NCI-H1092 (cell line): Measurements from ENCODE around the gene PTCD2.
A peak's percentile ranks its signal among the peaks of the same experiment; 100 is the strongest.
"Not testable (repeated sequence)": the region's sequence is repeated elsewhere in the genome, so short reads cannot be mapped to it uniquely, and the experiment has no call there.

Source experiments
- DNase-seq: peaks from one replicate; lab custom pipeline; 2025; lab: John Stamatoyannopoulos, UW

The PTCD2 gene

DNA sequence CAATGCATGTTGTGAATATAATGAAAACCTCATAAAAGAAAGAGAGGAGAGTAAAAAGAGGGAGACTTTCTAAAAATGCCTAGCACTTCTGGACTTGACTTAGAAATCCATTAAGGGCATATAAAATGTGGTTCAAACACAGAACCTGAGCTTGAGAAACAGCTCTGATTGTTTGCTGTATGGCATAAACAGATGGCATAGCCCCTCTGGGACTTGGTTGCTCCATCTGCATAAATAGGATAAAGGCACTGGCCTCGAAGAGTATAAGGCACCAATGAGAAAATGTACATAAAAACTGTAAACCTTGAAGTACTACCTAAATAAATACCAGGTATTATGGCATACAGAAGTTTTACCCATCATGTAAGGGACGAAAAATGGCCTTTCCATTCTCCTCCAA lies 23.9 kb upstream of the PTCD2 start:
- no peak for DNase-seq

DNA sequence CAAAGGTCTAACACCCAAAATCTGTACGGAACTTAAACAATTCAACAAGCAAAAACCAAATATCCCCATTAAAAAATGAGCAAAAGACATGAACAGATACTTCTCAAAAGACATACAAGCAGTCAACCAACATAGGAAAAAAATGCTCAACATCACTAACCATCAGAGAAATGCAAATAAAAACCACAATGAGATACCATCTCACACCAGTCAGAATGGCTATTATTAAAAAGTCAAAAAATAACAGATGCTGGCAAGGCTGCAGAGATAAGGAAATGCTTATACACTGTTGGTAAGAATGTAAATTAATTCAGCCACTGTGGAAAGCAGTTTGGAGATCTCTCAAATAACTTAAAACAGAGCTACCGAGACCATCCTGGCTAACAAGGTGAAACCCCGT lies 22.0 kb upstream of the PTCD2 start:
- not testable (repeated sequence) for DNase-seq

DNA sequence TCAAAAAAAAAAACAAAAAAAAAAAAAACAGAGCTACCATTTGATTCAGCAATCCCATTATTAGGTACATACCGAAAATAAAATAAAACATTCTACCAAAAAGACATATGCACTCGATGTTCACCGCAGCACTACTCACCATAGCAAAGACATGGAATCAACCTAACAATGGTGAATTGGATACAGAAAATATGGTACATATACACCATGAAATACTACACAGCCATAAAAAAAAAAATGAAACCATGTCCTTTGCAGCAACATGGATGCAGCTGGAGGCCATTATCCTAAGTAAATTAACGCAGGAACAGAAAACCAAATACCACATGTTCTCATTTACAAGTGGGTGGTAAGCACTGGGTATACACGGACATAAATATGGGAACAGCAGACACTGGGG lies 21.5 kb upstream of the PTCD2 start:
- DNase-seq: no peak

DNA sequence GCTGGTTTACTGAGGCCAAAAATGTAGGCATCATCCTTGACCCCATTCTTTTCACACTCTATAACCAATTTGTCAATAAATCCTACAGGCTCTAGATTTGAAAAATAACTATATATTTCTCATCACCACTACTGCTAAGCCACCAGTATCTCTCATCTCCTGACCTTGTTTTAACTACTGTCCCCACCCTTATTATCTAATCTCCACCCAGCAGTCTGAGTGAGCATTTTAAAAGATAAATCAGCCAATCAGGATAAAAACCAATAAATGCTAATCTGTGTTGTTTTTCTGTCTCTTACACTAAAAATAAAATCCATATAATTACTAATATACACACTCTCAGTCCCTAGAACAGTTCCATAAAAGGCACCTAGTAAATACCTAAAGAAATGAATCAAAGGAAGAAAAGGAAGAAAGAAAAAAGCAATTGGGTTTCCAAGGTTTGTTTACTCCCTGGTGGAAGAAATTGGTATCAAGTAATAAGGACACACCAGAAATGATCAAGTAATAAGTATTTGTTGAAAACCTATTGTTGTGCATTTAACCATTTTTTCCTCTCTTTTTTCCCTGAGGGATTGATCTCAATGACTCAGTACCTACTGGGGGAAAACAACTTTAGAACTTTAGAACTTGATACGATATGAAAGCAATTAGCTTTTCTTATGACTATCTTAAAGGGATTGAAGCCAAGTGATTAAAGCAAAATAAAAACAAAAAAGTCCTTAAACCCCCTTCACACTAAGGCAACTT lies 19.4 kb upstream of the PTCD2 start:
- DNase-seq: no peak

DNA sequence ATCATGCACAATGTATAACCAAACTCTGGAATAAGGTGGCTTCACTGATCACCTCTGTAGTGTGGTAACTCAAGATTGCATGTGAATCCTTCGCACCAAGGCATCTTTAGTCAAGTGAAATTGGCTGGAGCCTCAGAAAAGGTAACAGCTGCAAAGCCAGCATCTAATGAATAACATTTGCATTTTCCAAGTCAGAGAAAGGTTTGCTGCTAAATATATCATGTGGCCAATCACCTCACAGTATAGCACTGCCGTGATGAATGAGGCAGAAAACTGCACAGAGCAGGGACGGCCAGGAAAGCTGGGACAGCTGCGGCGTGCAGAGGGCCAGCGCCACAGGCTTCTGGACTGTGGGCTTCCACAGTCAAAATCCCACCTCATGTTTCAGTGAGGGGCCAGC lies 18.6 kb upstream of the PTCD2 start:
- no peak for DNase-seq

DNA sequence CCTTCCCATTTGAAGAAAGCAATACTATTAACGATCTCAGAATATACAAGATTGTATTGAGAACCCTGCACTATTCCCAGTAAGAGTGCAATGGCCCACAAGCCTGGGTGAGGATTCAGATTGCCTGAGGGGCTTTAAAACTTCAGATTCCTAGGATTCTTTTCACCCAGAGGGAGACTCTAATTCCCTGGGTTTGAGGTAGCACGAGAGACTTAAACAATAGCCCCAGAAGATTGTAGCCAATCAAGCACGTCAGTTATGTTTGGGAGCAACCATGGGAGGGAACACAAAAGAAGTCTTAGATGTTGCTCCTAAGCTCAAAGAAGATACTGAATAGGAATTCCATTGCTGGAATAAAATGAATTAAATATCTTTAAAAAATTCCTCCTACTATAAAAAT lies 18.0 kb upstream of the PTCD2 start:
- no peak for DNase-seq

DNA sequence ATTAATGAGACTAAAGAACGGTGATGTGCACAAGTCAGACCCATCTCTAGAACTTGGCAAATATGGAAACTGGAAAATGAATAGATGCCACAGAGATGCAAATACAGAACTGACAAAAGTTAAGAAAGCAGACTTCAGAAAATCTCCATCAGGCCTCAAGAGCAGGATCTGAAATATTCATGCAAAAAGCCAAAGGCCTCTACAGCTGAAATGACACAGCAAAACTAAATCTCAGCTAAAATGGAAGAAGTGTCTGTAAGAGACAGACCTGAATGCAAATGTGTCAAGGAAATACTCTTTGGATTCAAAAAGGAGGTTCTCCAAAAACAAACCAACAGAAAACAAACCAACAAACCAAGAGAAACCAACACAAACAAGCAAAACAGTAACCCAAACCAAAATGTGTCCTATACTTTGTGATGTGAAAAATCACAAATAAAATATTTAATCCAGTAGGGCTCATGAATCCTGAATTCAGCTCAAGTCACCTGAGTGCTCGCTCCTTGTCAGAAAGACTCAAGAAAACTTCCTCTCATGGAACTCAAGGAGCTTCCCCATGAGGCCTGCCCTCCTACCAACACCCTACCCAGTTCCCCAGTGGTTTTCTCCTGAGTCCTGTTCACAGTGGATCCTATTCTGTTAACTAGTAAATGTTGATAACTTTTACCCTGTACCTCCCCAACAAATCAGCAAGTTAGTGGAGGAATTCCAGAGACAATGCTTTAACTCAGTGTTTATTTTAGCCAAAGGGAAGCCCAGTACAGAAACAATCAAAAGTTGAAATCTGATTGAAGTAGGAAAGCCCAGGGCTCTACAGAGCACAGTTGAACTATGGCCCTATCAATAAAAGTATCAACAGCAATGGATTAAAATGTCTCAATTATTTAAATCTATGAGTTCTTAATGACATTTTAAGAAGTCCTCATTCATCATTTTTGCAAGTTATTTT lies 14.7 kb upstream of the PTCD2 start:
- no peak for DNase-seq

DNA sequence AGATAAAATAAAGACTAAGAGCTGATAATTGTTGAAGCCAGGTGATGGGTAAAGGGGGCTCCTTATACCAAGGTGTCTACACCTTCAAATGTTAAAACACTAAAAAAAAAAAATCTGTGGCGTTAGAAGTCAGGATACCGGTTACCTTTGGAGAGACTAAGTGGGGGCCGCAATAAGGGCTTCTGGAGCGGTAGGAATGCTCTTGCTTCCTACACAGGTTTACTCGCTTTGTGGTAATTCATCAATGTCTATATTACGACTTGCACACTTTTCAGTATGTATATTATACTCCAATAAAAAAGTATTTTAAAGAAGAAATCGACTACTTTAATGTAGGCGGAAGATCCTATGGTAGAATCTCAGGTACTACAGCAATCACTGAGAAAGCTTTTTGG lies 12.6 kb upstream of the PTCD2 start:
- no peak for DNase-seq

- peak; percentile 92 for DNase-seq
Observed at GRCh38 chr5:72307968-72308852, 12.0 kb upstream of the PTCD2 start.

GRCh38 chr5:72308853-72309191 lies 11.4 kb upstream of the PTCD2 start:
- no peak for DNase-seq

- DNase-seq: no peak
Observed at GRCh38 chr5:72313141-72313540, 7.0 kb upstream of the PTCD2 start.

GRCh38 chr5:72314571-72315172 lies 5.5 kb upstream of the PTCD2 start:
- no peak for DNase-seq

DNA sequence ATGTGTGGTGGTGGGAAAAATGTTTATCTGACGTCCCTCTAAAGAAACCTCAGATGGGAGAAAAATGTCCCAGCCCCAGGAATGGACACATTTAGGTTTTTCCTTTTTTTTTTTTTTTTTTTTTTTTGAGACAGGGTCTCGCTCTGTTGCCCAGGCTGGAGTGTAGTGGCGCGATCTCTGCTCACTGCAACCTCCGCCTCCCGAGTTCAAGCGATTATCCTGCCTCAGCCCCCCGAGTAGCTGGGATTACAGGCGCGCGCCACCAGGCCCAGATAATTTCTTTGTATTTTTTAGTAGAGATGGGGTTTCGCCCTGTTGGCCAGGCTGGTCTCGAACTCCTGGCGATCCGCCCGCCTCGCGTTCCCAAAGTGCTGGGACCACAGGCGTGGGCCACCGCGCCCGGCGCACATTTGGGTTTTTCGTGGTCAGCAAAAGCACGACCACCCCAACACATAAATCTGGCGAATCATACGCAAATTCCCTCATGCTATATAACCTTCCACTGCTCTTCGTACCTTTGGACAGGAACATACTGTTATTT lies 668 bp upstream of the PTCD2 start:
- not testable (repeated sequence) for DNase-seq

DNA sequence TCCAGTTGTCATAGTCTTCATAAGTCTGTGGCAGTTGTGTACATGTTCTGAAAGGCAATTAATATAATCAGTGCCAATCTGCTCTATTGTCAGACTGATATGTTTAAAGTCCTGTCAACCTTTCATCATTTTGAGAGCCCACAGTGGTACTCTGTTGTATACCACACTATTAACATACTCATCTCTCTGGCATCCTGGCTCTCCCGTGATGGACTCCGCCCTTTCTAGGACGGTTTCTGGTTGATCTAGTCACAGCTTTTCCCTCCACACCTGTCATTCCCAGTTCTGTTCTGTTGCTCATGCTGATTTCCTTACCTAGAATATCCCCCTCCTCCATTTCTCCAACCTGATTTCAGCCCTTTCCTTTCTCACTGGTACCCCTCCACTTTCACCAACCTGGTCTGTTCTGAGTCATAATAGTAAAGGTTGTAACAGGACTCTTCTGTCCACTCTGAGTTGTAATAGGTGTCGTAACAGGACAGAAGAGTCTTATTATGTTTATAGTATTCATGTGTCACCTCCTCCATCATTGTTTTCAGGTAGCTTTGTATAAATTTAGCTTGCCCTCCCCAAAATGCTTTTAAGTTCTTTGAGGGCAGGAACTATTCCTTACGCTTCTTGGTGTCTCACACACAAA lies 4.1 kb downstream of the PTCD2 start:
- no peak for DNase-seq

- no peak for DNase-seq
Observed at GRCh38 chr5:72325566-72326305, 5.6 kb downstream of the PTCD2 start.

DNA sequence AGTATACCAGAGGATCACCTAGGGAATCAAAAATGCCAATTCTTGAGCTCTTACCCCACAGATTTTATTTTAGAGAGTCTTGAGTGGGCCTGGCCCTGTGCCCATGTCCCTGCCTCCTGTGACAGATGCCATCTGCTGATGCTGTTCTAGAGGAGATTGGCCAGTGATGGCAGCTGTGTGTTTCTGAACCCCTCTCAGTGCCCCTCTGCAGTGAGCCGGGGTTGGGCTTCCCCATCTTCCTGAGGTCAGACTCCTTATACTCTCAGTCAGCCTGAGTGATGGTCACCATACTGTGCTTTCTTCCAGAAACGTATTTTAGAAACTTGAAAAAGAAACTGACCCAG lies 6.1 kb downstream of the PTCD2 start:
- DNase-seq: no peak

DNA sequence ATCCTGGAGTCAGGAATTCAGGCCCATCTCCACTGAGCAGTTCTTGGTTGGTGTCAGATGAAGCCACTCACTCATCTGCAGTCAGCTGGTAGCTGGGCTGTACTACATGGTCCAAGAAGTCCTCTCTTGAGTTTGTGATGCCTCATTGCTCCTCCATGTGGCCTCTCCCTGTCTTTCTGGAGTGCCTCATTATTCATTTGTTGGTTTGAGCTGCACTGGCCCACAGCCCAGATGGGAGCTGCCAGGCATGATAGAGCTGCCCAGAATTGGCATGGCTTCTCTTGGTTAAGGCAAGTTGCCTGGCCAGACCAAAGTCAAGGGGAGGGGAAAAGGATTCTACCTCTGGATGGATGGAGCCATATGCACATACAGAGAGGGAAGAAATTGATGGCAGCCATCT lies 8.0 kb downstream of the PTCD2 start:
- DNase-seq: peak; percentile 84

DNA sequence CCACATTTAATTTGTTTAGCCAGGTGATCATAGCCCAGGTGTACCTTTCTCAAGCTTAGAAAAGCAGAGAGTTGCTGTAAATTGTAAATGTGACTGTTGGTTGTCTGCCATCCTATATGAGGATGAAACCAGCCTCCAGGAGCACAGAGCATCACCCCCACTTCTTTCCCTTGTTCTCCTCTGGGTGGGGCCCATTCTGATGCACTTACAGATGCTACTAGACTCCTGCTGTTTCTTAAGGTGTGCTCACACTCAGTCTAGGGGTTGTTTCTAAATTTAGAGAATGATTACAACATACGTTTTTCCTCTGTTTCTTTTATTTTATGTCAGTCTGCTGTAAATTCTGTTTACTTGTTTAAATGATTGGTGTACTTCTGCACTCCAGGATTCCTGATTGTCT lies 10.5 kb downstream of the PTCD2 start:
- DNase-seq: no peak

- no peak for DNase-seq
Observed at GRCh38 chr5:72337159-72337558, 17.0 kb downstream of the PTCD2 start.

- DNase-seq: no peak
Observed at GRCh38 chr5:72338689-72339209, 18.6 kb downstream of the PTCD2 start.
